GM12865 (cell line): Measurements from ENCODE around the gene COMMD2.

ENCODE experiments used
- DNase-seq: peaks from one replicate; pipeline ENCODE4 v3.0.0; 2010; ENCODE audit warnings: low read depth
- H3K4me3 ChIP-seq: 2 replicates; pipeline ENCODE4 v1.5.1; 2011; ENCODE audit warnings: mild to moderate bottlenecking, low read depth, low read length, control low read depth
- TF ChIP-seq, protein P1 (sequence below): IDR thresholded peaks from 2 replicates; pipeline ENCODE4 v1.5.1; 2011; ENCODE audit warnings: low read length, control low read depth, low read depth, inconsistent platforms; ENCODE audit not compliant: insufficient read depth; ENCODE audit errors: missing control alignments

The COMMD2 gene

DNA sequence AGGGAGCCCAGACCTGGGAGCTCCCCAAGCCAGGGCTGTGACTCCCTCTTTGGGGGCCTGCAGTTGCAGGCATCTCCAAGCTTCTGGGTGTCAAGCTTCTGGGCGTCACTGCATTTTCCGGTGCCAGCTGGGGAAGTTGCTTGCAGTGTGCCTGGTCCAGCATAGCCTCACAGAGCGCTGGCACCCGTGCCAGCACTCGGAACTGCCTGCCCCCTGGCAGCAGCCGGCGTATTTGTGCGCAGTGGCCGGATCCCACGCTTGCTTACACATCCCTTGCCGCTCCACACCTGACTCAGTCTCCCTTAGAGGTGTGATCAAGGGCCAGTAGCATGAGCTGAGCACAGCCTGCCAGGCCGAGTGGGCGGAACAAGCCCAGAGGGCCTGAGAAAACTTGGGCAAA is 37.0 kb downstream of the COMMD2 start:
- TF ChIP-seq, protein P1, sequence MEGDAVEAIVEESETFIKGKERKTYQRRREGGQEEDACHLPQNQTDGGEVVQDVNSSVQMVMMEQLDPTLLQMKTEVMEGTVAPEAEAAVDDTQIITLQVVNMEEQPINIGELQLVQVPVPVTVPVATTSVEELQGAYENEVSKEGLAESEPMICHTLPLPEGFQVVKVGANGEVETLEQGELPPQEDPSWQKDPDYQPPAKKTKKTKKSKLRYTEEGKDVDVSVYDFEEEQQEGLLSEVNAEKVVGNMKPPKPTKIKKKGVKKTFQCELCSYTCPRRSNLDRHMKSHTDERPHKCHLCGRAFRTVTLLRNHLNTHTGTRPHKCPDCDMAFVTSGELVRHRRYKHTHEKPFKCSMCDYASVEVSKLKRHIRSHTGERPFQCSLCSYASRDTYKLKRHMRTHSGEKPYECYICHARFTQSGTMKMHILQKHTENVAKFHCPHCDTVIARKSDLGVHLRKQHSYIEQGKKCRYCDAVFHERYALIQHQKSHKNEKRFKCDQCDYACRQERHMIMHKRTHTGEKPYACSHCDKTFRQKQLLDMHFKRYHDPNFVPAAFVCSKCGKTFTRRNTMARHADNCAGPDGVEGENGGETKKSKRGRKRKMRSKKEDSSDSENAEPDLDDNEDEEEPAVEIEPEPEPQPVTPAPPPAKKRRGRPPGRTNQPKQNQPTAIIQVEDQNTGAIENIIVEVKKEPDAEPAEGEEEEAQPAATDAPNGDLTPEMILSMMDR = no peak
- no peak for DNase-seq
- no peak overlapping the region for H3K4me3 ChIP-seq

DNA sequence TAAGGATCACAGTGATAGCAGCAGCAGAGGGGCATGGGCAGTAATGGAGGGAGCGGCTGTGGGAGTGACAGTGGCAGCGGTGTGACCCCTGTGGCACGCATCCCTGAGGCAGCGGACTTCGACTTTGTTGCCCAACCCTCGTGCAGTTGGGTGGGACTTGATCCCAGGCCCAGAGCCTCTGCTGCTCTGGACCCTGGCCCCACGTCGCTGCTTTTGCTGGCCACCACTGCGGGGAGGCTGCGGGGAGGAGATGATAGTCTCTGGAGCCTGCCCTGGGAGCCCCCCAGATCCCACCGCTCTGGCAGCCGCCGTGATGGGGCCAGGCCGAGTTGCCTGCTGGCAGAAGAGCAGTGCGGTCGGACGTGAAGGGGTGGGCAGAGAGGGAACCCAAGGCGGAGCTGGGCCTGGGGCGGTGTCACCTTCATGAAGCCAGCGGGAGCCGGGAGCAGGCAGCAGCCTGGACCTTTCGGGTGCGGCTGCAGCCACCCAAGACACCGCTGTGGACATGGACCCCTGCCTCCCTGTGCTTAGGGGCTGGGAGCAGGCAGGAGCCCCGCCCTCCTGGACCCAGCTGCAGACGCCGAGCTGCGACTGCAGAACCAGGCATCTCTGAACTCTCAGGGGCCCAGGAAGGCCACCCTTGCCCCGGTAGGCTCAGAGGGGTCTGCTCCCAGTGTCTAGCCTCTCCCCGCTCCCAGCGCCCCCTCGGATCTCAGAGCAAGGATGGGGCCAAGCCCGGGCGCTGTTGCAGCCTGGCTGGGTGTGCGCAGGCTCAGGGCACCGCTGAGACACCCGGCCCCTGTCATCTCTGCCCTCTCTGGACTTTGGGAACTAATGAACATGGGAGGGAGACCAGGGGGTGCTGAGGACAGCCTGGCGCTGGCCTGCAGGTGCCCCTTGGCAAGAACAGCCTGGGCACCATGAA is 38.3 kb downstream of the COMMD2 start:
- no peak overlapping the region for H3K4me3 ChIP-seq
- TF ChIP-seq, protein P1 = no peak
- DNase-seq = no peak

DNA sequence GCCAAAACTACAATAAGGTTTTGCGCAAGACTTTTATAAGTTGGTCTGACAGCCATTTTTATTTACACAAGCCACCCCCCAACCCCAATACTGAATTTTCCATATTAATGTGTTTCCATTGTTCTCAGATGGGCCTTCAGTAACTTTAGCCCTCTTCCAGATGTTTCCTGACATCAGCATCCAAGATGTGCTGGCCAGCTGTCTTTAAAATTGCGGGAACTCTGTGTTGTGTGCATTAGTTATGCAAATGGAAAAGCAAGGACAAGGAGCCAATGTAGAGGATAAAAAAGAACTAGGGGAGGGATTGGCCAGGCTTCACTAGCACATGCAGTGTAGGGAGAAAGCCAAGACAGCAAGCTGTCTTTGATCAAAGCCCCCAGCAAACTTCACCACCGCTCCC is 45.4 kb downstream of the COMMD2 start:
- DNase-seq = no peak

DNA sequence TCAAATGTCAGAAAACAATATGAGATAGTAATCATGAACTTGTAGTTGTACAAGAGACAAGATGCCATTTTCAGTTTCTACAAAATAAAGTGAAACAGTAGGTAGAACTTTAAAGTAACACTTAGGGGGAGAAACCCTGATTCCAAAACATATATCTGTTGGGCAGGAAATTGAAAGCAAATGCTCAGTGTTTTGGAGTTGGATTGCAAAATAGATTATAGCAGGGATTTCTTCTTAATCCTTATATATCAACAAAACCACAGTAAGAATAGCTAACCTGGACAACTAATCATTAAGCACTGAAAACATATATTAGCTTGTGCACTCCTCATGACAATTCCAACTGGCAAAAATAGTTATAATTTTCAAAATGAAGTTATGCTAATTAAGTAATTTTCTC is 46.9 kb downstream of the COMMD2 start:
- H3K4me3 ChIP-seq = no peak overlapping the region
- TF ChIP-seq, protein P1 = no peak
- no peak for DNase-seq

More for the DNA sequence above, 45.4 kb downstream of the COMMD2 start:
- no peak overlapping the region for H3K4me3 ChIP-seq
- TF ChIP-seq, protein P1 = no peak

DNA sequence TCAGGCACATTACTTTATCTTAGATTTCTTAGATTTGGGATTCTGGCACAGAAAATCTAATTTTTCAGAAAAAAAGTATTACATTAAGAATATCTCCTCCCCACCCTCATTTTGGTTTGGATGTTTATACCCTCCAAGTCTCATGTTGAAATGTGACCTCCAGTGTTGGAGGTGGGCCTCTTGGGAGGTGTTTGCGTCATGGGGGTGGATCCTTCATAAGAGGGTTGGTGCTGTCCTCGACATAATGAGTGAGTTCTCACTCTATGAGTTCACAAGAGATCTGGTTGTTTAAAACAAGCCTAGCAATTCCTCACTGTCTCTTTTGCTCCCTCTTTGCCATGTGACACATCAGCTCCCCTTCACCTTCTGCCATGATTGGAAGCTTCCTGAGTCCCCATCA is 48.8 kb downstream of the COMMD2 start:
- TF ChIP-seq, protein P1 = no peak
- no peak overlapping the region for H3K4me3 ChIP-seq
- DNase-seq = no peak

DNA sequence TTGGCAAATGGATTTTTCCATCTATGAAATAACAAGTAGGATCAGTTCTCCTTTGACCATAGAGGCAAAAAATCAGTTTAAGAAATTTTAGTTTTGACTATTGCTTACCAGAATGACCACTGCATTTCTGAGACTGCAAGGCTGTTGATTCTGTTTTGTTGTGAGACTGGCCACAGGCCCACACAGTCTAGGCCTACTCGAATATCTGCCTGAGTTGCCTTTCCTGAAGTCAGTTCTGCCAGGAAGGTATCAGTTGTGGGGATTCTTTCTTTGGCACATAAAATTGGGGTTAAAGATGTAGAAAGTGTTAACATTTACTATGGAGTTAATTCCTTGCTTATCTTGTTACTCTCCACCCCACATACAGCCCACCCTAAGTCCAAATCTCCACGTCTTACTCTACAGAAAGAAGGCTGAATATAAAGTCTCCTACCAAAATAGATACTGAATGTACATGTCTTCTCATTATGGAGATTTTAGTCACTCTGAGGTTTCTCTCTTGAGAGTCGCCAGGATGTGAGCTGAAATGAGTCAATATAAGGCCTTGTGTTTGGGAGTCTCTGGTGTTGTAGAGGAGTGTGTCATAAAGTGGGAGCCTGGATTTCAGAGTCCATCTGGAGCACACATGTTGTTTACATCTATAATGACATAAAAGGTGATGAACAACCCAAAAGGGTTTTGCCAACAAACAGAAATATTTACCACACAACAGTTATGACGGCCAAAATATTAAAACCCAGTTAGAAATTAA is 49.4 kb downstream of the COMMD2 start:
- TF ChIP-seq, protein P1 = no peak
- H3K4me3 ChIP-seq = no peak overlapping the region
- DNase-seq = peak; percentile 53
